ENCODE measurements around the gene TMPRSS3. TPM values are rescaled to one million over a fixed set of nuclear protein-coding genes. Genes with fewer than 3 reads are reported as not detected.

The TMPRSS3 gene
- total RNA-seq, 4 donors from 2014 or later: not detected

GRCh38 chr21:42336054-42336453 is 59.8 kb downstream of the TMPRSS3 start:
- TF ChIP-seq, protein P1, sequence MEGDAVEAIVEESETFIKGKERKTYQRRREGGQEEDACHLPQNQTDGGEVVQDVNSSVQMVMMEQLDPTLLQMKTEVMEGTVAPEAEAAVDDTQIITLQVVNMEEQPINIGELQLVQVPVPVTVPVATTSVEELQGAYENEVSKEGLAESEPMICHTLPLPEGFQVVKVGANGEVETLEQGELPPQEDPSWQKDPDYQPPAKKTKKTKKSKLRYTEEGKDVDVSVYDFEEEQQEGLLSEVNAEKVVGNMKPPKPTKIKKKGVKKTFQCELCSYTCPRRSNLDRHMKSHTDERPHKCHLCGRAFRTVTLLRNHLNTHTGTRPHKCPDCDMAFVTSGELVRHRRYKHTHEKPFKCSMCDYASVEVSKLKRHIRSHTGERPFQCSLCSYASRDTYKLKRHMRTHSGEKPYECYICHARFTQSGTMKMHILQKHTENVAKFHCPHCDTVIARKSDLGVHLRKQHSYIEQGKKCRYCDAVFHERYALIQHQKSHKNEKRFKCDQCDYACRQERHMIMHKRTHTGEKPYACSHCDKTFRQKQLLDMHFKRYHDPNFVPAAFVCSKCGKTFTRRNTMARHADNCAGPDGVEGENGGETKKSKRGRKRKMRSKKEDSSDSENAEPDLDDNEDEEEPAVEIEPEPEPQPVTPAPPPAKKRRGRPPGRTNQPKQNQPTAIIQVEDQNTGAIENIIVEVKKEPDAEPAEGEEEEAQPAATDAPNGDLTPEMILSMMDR (IDR thresholded peaks at IDR 0.05): no peak
- TF ChIP-seq POLR2A (IDR thresholded peaks at IDR 0.05) (no peak), EP300 (IDR thresholded peaks at IDR 0.05) (no peak)
- no peak overlapping the region for H3K4me3 ChIP-seq
- no peaks in the 10 kb centered on the region for H3K36me3 ChIP-seq
- WGBS, 2 donors: 20 to 32% methylated on average over 10 of the region's 10 CpGs
- H3K4me1 ChIP-seq: peaks cover 0 to 5% (median 0%) of the 10 kb centered on the region in 4 donors
- no peak overlapping the region for H3K27ac ChIP-seq
- peaks cover 0 to 13% (median 0%) of the 10 kb centered on the region in 4 donors for H3K9me3 ChIP-seq
- no peak for DNase-seq (ENCODE audit: low spot score in 2 of 2)
- H3K27me3 ChIP-seq: no peaks in the 10 kb centered on the region

DNA sequence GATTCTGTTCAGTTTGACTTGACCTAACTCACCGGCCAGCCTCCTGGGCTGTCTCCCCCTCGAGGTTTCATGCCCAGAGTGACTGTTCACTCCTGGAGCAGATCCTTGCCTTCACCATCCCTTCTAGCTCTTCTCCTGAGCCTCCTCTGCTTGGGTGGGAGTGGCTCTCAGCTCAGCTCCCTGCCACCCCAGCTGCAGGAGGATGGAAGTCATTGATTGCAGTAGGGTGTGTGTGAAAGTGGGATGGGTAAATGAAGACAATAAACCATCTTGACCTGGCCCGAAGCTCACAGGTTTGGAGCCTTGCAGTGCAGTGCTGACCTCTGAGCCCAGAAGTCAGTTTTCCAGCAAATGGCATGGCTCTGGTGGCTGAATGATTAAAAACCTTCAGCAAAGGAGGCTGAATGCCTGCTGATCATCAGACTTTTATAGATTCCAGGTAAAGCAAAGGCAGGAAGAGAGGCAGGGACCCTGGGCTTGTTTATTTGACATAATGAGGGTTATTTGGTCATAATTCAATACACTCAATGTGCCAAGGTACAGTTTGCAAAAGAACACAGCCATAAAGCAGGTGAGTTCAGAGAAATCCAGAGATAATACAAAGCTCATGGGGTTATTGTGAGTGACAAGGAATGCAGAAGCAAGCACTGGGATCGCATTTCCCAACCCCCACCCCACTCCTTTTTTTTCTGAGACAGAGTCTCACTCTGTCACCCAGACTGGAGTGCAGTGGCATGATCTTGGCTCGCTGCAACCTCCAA is 63.1 kb downstream of the TMPRSS3 start:
- Histone ChIP-seq H3K4me1 (no peaks in the 10 kb centered on the region), H3K9me3 (peaks cover 0 to 14% (median 0%) of the 10 kb centered on the region in 4 donors), H3K27ac (no peak overlapping the region), H3K4me3 (no peak overlapping the region), H3K36me3 (no peaks in the 10 kb centered on the region), H3K27me3 (no peaks in the 10 kb centered on the region)
- TF ChIP-seq, protein P1 (IDR thresholded peaks at IDR 0.05): no peak
- TF ChIP-seq EP300 (IDR thresholded peaks at IDR 0.05): no peak
- TF ChIP-seq POLR2A (IDR thresholded peaks at IDR 0.05): no peak
- 68 to 70% methylated on average over 5 of the region's 5 CpGs for WGBS, 2 donors
- no peak for DNase-seq (ENCODE audit: low spot score in 2 of 2)

DNA sequence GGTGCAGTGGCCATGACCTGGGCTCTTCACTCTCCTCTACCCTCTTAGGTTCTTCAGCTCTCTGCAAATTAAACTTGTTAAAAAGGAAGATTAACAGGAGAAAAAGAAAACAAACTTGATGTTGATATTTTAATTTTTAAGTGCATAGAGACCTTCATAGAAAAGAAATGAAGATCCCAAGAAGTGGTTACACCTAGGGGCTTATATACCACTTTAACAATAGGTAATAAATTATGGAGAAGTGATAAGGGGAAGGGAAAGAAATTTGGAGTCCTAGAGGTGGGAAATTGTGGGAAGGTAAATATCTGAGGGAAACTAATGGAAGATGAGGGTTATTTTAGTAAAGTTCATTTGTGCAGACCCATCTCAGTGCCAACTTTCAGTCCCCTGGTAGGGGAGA is 64.2 kb downstream of the TMPRSS3 start:
- no peak for TF ChIP-seq EP300 (IDR thresholded peaks at IDR 0.05)
- TF ChIP-seq, protein P1 (IDR thresholded peaks at IDR 0.05): no peak
- no peak for TF ChIP-seq POLR2A (IDR thresholded peaks at IDR 0.05)
- H3K36me3 ChIP-seq: no peaks in the 10 kb centered on the region
- H3K4me3 ChIP-seq: no peak overlapping the region
- DNase-seq (ENCODE audit: low spot score in 2 of 2): no peak
- no peaks in the 10 kb centered on the region for H3K27me3 ChIP-seq
- H3K27ac ChIP-seq: no peak overlapping the region
- H3K4me1 ChIP-seq: no peaks in the 10 kb centered on the region
- peaks cover 0 to 14% (median 0%) of the 10 kb centered on the region in 4 donors for H3K9me3 ChIP-seq

DNA sequence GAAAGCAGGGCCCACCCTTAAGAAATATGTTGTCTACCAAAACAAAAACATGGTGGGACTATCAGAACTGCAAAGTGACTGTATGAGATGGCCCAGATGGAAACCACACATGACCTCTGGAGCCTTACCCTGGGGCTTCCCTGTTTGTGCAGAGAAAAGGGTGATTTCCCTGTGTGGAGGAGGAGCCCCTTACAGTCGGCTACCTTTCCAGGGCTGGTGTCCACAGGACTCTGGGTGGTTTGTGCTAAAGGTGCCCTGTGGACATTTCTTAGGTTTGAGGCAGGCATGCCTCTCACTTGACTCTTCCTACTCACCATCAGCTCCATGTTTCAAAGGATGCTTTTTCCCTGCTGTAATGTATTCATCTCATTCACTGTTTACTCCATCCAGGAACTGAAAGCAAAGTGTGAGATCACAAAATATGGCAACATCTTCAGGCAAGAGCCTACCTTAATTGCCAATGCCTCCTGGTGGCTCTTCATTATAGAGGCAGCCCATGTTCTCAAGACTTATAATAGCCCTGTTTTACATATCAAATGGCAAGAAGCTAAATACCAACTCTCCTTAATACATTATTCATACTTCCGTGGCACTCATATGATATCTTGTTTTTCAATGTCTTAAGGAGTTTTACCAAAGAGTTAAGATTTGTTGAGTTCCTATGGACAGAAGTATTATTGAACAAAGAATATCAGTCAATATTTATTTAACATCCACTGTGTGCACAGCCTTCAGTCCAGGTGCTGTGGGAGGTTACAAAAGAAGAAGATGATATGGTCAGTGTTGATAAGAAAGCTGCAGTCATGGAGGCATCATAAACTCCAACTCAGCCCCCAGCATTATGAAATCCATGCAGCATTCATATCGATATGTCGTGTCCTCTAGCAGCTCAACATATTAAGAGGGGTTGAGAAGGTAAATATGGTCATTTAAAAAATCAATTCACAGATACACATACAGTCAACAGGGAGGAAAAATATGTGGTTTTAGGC is 65.2 kb downstream of the TMPRSS3 start:
- peaks cover 0 to 16% (median 0%) of the 10 kb centered on the region in 4 donors for H3K9me3 ChIP-seq
- 79 to 86% methylated on average over 4 of the region's 4 CpGs for WGBS, 2 donors
- TF ChIP-seq EP300 (IDR thresholded peaks at IDR 0.05): no peak
- no peaks in the 10 kb centered on the region for H3K27me3 ChIP-seq
- no peaks in the 10 kb centered on the region for H3K36me3 ChIP-seq
- no peak overlapping the region for H3K27ac ChIP-seq
- DNase-seq (ENCODE audit: low spot score in 2 of 2): no peak
- no peaks in the 10 kb centered on the region for H3K4me1 ChIP-seq
- H3K4me3 ChIP-seq: no peak overlapping the region

DNA sequence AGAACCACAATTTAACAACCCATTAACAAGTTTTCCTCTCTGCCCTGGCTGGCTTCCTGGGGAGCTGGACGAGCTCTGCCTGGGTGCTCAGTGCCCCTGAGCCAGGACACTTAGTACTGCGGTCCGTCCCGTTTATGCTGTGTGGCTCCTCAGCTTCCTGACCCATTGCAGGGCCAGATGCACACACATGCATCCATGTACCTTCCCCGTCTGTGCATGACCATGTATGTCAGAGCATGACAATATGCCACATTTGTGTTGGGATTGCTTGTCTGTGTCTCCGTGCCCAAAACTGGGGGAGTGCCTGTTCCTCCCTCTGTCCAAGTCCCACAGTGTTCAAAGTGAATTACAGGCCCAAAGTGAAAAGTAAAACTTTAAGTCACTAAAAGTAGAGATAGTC is 71.0 kb downstream of the TMPRSS3 start:
- Histone ChIP-seq H3K9me3 (peaks cover 0 to 10% (median 0%) of the 10 kb centered on the region in 4 donors), H3K4me1 (no peaks in the 10 kb centered on the region), H3K36me3 (no peaks in the 10 kb centered on the region), H3K27me3 (no peaks in the 10 kb centered on the region), H3K4me3 (no peak overlapping the region), H3K27ac (no peak overlapping the region)
- TF ChIP-seq, protein P1 (IDR thresholded peaks at IDR 0.05): no peak
- no peak for TF ChIP-seq POLR2A (IDR thresholded peaks at IDR 0.05)
- no peak for TF ChIP-seq EP300 (IDR thresholded peaks at IDR 0.05)
- WGBS, 2 donors: 88 to 92% methylated on average over 6 of the region's 6 CpGs
- no peak for DNase-seq (ENCODE audit: low spot score in 2 of 2)

Small RNA genes within 50 kb of the gene (small RNA-seq; reads per million reads assigned to genes)
- gene RNU6-1149P: not detected

Other genes with a start within 250 kb of the TMPRSS3 start
- gene ABCG1, start 176.9 kb downstream of the TMPRSS3 start, total RNA-seq: 10 to 100 TPM; 10.5 to 32.8 (median 18.6) TPM
- 10 to 100 TPM in 2 of 4 donors, 1 to 10 TPM in 2; 4.2 to 21.1 (median 13.4) TPM for gene TFF3, start 80.6 kb downstream of the TMPRSS3 start, total RNA-seq
- gene TFF2, start 45.1 kb downstream of the TMPRSS3 start, total RNA-seq: not detected
- gene TFF1, start 29.5 kb downstream of the TMPRSS3 start, total RNA-seq: not detected
- gene UBASH3A, start 7.8 kb upstream of the TMPRSS3 start, total RNA-seq: 1 to 10 TPM in 1 of 4 donors, under 1 TPM in 2, not detected in 1; 0.59 to 5.9 (median 0.90) TPM
- 1 to 10 TPM in 1 of 4 donors, under 1 TPM in 1, not detected in 2; 0.21 to 1.7 TPM for gene RSPH1, start 100.2 kb upstream of the TMPRSS3 start, total RNA-seq
- 1 to 10 TPM; 4.4 to 6.7 (median 5.0) TPM for gene SLC37A1, start 117.8 kb upstream of the TMPRSS3 start, total RNA-seq